ENCODE data around the gene FRMPD2.
"Not testable (repeated sequence)": the region's sequence is repeated elsewhere in the genome, so short reads cannot be mapped to it uniquely, and the experiment has no call there.

The FRMPD2 gene

GRCh38 chr10:48192881-48193450, 81.5 kb downstream of the FRMPD2 start:
- no peak for DNase-seq
- ATAC-seq (ENCODE audit: insufficient read depth, low read depth): no peak
- no peak overlapping the region for H3K4me2 ChIP-seq (ENCODE audit: insufficient read depth, low read length)
- H3K79me2 ChIP-seq (ENCODE audit: insufficient read depth, low read length): no peaks in the 10 kb centered on the region
- H4K20me1 ChIP-seq (ENCODE audit: insufficient read depth, low read length): no peaks in the 10 kb centered on the region
- H3K9me3 ChIP-seq (ENCODE audit: insufficient read depth, low read length, severe bottlenecking): no peaks in the 10 kb centered on the region
- no peaks in the 10 kb centered on the region for H3K36me3 ChIP-seq (ENCODE audit: insufficient read depth, low read length)
- H3K27ac ChIP-seq (ENCODE audit: low read length): no peak overlapping the region
- TF ChIP-seq EZH2 (IDR thresholded peaks at IDR 0.05; ENCODE audit: borderline replicate concordance, low read depth, low read length, severe bottlenecking): no peak
- no peak for TF ChIP-seq CTCF (IDR thresholded peaks at IDR 0.05; ENCODE audit: borderline replicate concordance, extremely low read depth, low read length, poor library complexity, severe bottlenecking)
- H3K4me3 ChIP-seq (ENCODE audit: low read depth in 1 of 2, low read length in 2 of 2): no peak overlapping the region
- no peaks in the 10 kb centered on the region for H3K27me3 ChIP-seq (ENCODE audit: insufficient read depth, low read length, poor library complexity)
- H3K9ac ChIP-seq (ENCODE audit: low read depth, low read length): no peak overlapping the region
- H3K4me1 ChIP-seq (ENCODE audit: insufficient read depth, low read length): no peaks in the 10 kb centered on the region
- peak overlapping the region; percentile 27; the same call in 1 of the 2 replicates for H2AFZ ChIP-seq (ENCODE audit: low read depth, low read length)

DNA sequence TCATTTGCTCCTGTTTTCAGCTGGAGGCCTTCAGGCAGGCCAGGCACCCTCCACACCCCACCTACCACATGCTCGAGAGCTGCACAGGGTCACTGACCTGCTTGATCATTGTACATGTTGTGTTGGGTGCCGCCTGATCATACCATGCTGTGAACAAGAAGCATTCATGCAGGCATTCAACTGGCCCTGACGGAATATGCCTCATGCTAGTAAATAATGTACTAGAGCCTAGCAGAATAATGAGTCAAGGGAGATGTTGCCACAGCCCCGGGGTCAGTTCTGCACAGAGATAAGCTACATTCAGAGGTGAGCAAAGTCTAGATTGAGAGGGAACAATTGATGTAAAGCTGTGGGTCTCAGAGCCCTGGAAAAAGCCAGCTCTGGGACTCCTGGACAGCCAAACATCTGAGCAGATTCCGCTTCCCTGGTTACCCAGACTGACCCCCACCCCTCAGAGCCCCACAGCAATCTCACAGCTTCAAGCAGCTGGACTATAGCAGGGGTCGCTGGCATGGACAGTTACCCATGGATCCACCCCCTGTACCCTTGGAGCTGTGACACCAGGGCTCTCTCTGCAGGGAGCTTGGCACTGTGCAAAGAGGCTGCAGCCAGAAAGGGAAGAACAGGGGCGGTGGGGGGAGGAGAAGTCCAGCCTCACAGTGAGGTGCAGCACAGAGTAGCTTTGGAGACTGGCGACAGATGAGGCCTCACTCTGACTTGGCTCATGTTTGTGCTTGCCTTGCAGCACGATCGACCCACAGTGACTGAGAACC, 86.6 kb downstream of the FRMPD2 start:
- no peak overlapping the region for H3K27ac ChIP-seq (ENCODE audit: low read length)
- ATAC-seq (ENCODE audit: insufficient read depth, low read depth): no peak
- no peaks in the 10 kb centered on the region for H3K27me3 ChIP-seq (ENCODE audit: insufficient read depth, low read length, poor library complexity)
- no peak for DNase-seq
- H3K4me3 ChIP-seq (ENCODE audit: low read depth in 1 of 2, low read length in 2 of 2): no peak overlapping the region
- H3K4me2 ChIP-seq (ENCODE audit: insufficient read depth, low read length): no peak overlapping the region
- H3K79me2 ChIP-seq (ENCODE audit: insufficient read depth, low read length): no peaks in the 10 kb centered on the region
- no peaks in the 10 kb centered on the region for H4K20me1 ChIP-seq (ENCODE audit: insufficient read depth, low read length)
- no peaks in the 10 kb centered on the region for H3K9me3 ChIP-seq (ENCODE audit: insufficient read depth, low read length, severe bottlenecking)
- TF ChIP-seq EZH2 (IDR thresholded peaks at IDR 0.05; ENCODE audit: borderline replicate concordance, low read depth, low read length, severe bottlenecking) (no peak), CTCF (IDR thresholded peaks at IDR 0.05; ENCODE audit: borderline replicate concordance, extremely low read depth, low read length, poor library complexity, severe bottlenecking) (no peak)
- H3K9ac ChIP-seq (ENCODE audit: low read depth, low read length): no peak overlapping the region
- H3K4me1 ChIP-seq (ENCODE audit: insufficient read depth, low read length): no peaks in the 10 kb centered on the region
- H3K36me3 ChIP-seq (ENCODE audit: insufficient read depth, low read length): no peaks in the 10 kb centered on the region
- H2AFZ ChIP-seq (ENCODE audit: low read depth, low read length): no peak overlapping the region

DNA sequence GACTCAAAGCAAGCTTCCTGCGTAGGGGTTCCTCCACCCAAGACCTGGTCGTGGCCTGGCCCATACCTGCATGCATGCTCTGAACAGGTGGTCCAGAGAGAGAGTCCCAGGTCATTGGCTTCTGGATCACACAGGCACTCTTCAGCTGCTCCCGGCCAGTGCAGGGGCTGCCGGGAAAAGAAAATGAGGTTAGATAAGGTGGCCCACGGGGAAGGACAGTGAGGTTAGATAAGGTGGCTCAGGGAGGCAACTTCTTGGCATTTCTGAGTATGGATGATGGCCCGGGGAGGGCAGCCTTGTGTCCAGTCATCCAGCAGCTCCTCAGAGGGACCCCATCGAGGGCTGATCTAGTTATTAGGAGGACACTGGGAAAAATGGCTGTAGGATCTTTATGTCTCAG, 87.4 kb downstream of the FRMPD2 start:
- Histone ChIP-seq H3K27me3 (ENCODE audit: insufficient read depth, low read length, poor library complexity) (no peaks in the 10 kb centered on the region), H3K79me2 (ENCODE audit: insufficient read depth, low read length) (no peaks in the 10 kb centered on the region), H3K9me3 (ENCODE audit: insufficient read depth, low read length, severe bottlenecking) (no peaks in the 10 kb centered on the region), H3K36me3 (ENCODE audit: insufficient read depth, low read length) (no peaks in the 10 kb centered on the region), H3K9ac (ENCODE audit: low read depth, low read length) (no peak overlapping the region), H3K4me2 (ENCODE audit: insufficient read depth, low read length) (no peak overlapping the region), H3K4me3 (ENCODE audit: low read depth in 1 of 2, low read length in 2 of 2) (no peak overlapping the region), H3K27ac (ENCODE audit: low read length) (no peak overlapping the region), H4K20me1 (ENCODE audit: insufficient read depth, low read length) (no peaks in the 10 kb centered on the region), H2AFZ (ENCODE audit: low read depth, low read length) (no peak overlapping the region), H3K4me1 (ENCODE audit: insufficient read depth, low read length) (no peaks in the 10 kb centered on the region)
- DNase-seq (no peak), ATAC-seq (ENCODE audit: insufficient read depth, low read depth) (no peak)
- TF ChIP-seq CTCF (IDR thresholded peaks at IDR 0.05; ENCODE audit: borderline replicate concordance, extremely low read depth, low read length, poor library complexity, severe bottlenecking) (no peak), EZH2 (IDR thresholded peaks at IDR 0.05; ENCODE audit: borderline replicate concordance, low read depth, low read length, severe bottlenecking) (no peak)

- H2AFZ ChIP-seq (ENCODE audit: low read depth, low read length); ATAC-seq (ENCODE audit: insufficient read depth, low read depth); H3K4me1 ChIP-seq (ENCODE audit: insufficient read depth, low read length); H3K4me3 ChIP-seq (ENCODE audit: low read depth in 1 of 2, low read length in 2 of 2); H3K79me2 ChIP-seq (ENCODE audit: insufficient read depth, low read length); H3K4me2 ChIP-seq (ENCODE audit: insufficient read depth, low read length); H3K27ac ChIP-seq (ENCODE audit: low read length); H3K9me3 ChIP-seq (ENCODE audit: insufficient read depth, low read length, severe bottlenecking); H4K20me1 ChIP-seq (ENCODE audit: insufficient read depth, low read length); H3K36me3 ChIP-seq (ENCODE audit: insufficient read depth, low read length); H3K9ac ChIP-seq (ENCODE audit: low read depth, low read length); H3K27me3 ChIP-seq (ENCODE audit: insufficient read depth, low read length, poor library complexity); DNase-seq: not testable (repeated sequence)
These were observed 88.2 kb downstream of the FRMPD2 start for GRCh38 chr10:48186264-48186804.

All from DND-41 (cell line).